Measurements from ENCODE around the gene NAV2.
"Not testable (repeated sequence)": the region's sequence is repeated elsewhere in the genome, so short reads cannot be mapped to it uniquely, and the experiment has no call there.

NAV2 gene

GRCh38 chr11:19951558-19952115 is 239.0 kb downstream of the NAV2 start:
- DNase-seq (ENCODE audit: low spot score) = peak; percentile 19

- DNase-seq (ENCODE audit: low spot score) = no peak
Measured at GRCh38 chr11:19952116-19952605, 239.5 kb downstream of the NAV2 start.

DNA sequence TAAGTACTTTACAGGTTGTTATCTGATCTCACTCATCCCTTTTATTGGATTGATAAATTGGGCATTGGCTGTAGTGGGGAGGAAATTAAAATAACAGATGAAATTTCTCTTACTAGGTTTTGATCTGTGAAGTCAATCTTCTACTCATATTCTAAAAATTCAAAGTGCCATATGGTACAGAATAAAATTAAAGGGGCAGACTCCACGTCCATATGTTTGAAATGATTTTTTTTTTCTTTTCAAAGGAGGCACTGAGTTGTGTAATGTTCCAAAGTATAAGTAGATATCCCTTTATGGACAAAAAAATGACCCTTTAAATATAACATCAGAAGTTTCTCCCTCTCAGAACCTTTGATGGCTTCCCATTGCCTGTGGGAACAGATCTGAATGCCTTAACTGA is 240.3 kb downstream of the NAV2 start:
- DNase-seq (ENCODE audit: low spot score) = no peak

GRCh38 chr11:19953336-19953735 is 240.7 kb downstream of the NAV2 start:
- peak; percentile 56 for DNase-seq (ENCODE audit: low spot score)

DNA sequence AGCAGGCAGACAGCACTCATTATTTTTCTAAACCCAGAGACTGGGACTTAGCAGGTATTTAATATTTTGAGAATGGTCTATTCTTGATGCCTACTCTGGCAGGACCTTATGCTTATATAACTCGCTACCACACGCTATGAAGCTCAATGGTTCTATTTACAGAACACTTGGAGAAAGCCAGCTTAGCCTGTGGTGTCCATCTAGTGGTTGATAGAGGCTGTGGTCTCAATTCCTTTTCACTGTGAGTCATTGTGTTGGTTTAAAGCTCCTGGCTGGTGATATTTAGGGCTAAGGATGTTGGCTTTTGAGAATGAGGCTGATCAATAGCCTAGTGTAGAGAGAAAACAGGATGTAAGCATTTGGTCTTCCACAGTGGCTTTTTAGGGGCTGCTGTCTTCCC is 241.3 kb downstream of the NAV2 start:
- DNase-seq (ENCODE audit: low spot score) = peak; percentile 72

DNA sequence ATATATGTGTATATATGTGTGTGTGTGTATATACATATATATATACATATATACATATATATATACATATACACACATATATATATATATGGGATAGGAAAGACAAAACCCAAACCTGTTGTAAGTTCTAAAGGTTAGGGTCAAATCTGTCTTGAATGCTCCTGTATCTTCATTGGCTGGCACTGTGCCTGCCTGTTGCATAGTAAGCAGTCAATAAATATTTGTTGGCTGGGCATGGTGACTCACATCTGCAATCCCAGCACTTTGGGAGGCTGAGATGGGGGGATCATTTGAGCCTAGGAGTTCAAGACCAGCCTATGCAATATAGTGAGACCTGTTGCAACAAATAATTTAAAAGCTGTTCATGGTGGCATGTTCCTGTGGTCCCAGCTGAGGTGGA is 242.3 kb downstream of the NAV2 start:
- no peak for DNase-seq (ENCODE audit: low spot score)

DNA sequence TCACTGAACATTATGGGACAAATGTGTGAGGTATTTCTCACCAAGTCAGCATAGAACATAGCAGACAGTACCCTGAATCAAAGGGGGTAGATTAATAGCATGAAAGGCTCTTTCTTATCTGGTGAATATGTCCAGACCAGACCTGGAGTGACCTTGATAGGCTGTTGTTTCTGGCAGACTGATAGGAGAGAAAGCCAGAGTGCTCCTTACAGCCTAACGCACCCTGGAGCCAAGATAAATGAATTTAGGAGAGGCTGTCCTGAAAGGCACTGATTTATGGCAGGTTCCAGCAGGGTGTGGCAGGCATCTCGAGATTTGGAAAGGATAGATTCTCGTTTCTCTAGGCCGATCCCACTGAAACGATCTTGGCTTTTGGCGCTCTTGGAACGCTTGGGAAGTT is 243.0 kb downstream of the NAV2 start:
- DNase-seq (ENCODE audit: low spot score) = no peak

DNA sequence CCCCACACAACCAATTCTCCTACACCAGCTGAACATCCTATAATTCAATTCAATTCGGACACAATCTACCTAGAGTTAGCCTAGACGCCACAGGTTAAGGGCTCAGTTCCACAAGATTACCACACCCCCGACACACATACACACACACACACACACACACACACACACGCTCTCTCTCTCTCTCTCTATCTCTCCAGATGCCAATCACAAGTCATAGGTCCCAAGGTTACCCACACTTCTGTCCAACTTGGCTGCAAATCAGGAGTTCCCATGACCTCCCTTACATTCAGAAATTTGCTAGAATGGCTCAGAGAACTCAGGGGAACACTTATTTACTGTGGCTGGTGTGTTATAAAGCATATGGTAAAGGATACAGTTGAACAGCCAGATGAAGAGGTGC is 243.6 kb downstream of the NAV2 start:
- DNase-seq (ENCODE audit: low spot score) = no peak

GRCh38 chr11:19957294-19957943 is 244.8 kb downstream of the NAV2 start:
- no peak for DNase-seq (ENCODE audit: low spot score)

DNA sequence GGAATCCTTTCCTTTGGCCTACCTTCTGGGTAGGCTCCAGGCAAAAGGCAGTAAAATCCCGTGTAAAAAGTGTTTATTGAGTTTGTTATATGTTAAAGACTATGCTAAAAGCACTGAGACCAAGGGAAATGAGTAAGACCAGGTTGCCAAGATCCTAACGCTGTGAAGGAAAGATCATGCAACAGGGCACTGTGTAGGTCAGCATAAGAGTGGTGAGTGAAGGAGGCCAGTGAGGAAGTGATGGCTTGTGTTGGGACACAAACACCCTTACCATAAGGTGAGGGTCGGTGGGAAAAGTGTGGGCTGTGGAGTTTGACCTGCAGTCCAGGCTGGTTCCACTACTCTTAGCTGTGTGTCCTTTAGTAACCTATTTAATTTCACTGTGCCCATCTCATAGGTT is 245.6 kb downstream of the NAV2 start:
- DNase-seq (ENCODE audit: low spot score) = no peak

DNA sequence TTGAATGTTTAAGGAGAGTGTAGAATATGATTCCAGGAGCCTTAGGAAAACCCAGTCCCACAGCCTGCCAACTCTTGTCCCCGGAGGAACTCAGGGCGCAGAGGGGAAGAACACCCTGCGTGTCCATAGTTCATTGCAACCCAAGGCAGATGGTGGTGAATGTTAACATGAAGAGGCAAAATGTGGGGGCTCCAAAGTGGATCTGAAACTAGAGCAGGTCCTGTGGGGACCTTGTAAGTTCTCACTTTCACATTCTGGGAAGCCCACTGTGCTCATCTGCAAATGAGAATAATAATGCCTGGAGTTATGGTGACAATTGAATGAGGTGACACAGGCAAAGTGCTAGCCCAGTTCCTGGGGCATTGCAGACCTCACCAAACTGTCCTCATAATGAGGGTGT is 246.6 kb downstream of the NAV2 start:
- no peak for DNase-seq (ENCODE audit: low spot score)

- DNase-seq (ENCODE audit: low spot score) = no peak
Measured at GRCh38 chr11:19959648-19960059, 247.0 kb downstream of the NAV2 start.

- not testable (repeated sequence) for DNase-seq (ENCODE audit: low spot score)
Measured at GRCh38 chr11:19960410-19960809, 247.8 kb downstream of the NAV2 start.

- DNase-seq (ENCODE audit: low spot score) = no peak
Measured at GRCh38 chr11:19961225-19961624, 248.6 kb downstream of the NAV2 start.

GRCh38 chr11:19962053-19962800 is 249.6 kb downstream of the NAV2 start:
- no peak for DNase-seq (ENCODE audit: low spot score)

DNA sequence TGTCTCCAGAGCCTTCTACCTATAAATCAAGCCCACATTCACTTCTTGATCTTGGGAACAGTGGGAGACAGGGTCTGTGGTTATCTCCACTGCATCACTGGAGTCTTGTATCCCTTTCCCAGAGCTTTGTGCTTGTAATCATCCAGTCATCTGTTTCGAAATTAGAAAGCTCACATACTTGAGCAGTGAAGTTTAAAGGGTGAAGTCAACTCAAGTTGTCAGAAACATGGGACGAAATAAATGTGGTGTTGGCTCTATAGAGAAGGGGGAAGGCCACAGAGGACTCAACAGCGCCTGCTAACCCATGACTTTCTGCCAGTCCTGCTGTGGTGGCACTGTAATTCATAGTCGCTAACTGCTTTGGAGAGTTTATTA is 250.2 kb downstream of the NAV2 start:
- peak; percentile 34 for DNase-seq (ENCODE audit: low spot score)

- DNase-seq (ENCODE audit: low spot score) = no peak
Measured at GRCh38 chr11:19963697-19964387, 251.2 kb downstream of the NAV2 start.

- DNase-seq (ENCODE audit: low spot score) = no peak
Measured at GRCh38 chr11:19966441-19966840, 253.8 kb downstream of the NAV2 start.

- DNase-seq (ENCODE audit: low spot score) = no peak
Measured at GRCh38 chr11:19966927-19967326, 254.3 kb downstream of the NAV2 start.

- DNase-seq (ENCODE audit: low spot score) = no peak
Measured at GRCh38 chr11:19967787-19968186, 255.2 kb downstream of the NAV2 start.

GRCh38 chr11:19968860-19969259 is 256.2 kb downstream of the NAV2 start:
- DNase-seq (ENCODE audit: low spot score) = no peak

DNA sequence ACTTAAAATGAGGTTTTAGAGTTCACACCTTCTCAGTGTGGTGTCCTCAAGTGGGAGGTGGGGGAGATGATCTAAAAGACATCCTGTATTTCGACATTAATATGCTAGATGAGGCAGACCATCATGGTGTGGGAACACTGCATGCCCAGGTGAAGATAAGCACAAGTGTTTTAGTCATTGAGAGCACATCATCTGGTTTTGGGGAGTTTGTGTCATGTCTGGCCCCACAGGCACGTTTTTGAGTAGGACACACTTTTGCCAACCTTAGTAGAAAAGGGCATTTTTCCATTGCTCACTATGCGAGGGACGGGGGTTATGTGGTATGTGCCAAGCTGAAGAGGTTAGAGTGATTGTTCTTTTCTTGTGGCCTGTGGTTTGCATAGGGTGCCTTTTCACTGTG is 258.3 kb downstream of the NAV2 start:
- no peak for DNase-seq (ENCODE audit: low spot score)

GRCh38 chr11:19972091-19972490 is 259.5 kb downstream of the NAV2 start:
- no peak for DNase-seq (ENCODE audit: low spot score)

All from hepatic stellate cell (primary cell).